ENCODE results near the gene TIAM2. TPM values are rescaled to one million over a fixed set of nuclear protein-coding genes. Genes with fewer than 3 reads are reported as not detected.

The TIAM2 gene
- total RNA-seq, 1 donor from 2014 or later = 21.1 TPM

- H3K27ac Mint-ChIP-seq (ENCODE audit: unreplicated experiment) = no peak overlapping the region
Observed at GRCh38 chr6:155022721-155023120, 27.6 kb downstream of the TIAM2 start.

GRCh38 chr6:155023717-155024116 lies 28.6 kb downstream of the TIAM2 start:
- Mint-ChIP-seq H3K36me3 (ENCODE audit: low read depth, unreplicated experiment) (peaks cover 4% of the 10 kb centered on the region), H3K27me3 (ENCODE audit: unreplicated experiment) (peaks cover 3% of the 10 kb centered on the region), H3K4me1 (ENCODE audit: unreplicated experiment) (peaks cover 4% of the 10 kb centered on the region)

More at GRCh38 chr6:155022721-155023120, 27.6 kb downstream of the TIAM2 start:
- H3K4me3 Mint-ChIP-seq (ENCODE audit: unreplicated experiment) = no peak overlapping the region
- no peaks in the 10 kb centered on the region for H3K9me3 Mint-ChIP-seq (ENCODE audit: unreplicated experiment)
- H3K4me1 Mint-ChIP-seq (ENCODE audit: unreplicated experiment) = peaks cover 4% of the 10 kb centered on the region
- peaks cover 3% of the 10 kb centered on the region for H3K27me3 Mint-ChIP-seq (ENCODE audit: unreplicated experiment)
- TF ChIP-seq CTCF (IDR thresholded peaks at IDR 0.05; ENCODE audit: unreplicated experiment) = no peak
- peaks cover 4% of the 10 kb centered on the region for H3K36me3 Mint-ChIP-seq (ENCODE audit: low read depth, unreplicated experiment)
- no peak for DNase-seq (ENCODE audit: low spot score)

GRCh38 chr6:155024391-155025027 lies 29.4 kb downstream of the TIAM2 start:
- H3K4me3 Mint-ChIP-seq (ENCODE audit: unreplicated experiment) = no peak overlapping the region
- H3K4me1 Mint-ChIP-seq (ENCODE audit: unreplicated experiment) = peaks cover 4% of the 10 kb centered on the region
- no peak for TF ChIP-seq CTCF (IDR thresholded peaks at IDR 0.05; ENCODE audit: unreplicated experiment)
- H3K27ac Mint-ChIP-seq (ENCODE audit: unreplicated experiment) = no peak overlapping the region
- peaks cover 3% of the 10 kb centered on the region for H3K27me3 Mint-ChIP-seq (ENCODE audit: unreplicated experiment)
- H3K36me3 Mint-ChIP-seq (ENCODE audit: low read depth, unreplicated experiment) = peaks cover 4% of the 10 kb centered on the region
- no peaks in the 10 kb centered on the region for H3K9me3 Mint-ChIP-seq (ENCODE audit: unreplicated experiment)
- no peak for DNase-seq (ENCODE audit: low spot score)

More at GRCh38 chr6:155023717-155024116, 28.6 kb downstream of the TIAM2 start:
- no peak overlapping the region for H3K4me3 Mint-ChIP-seq (ENCODE audit: unreplicated experiment)
- no peak overlapping the region for H3K27ac Mint-ChIP-seq (ENCODE audit: unreplicated experiment)
- no peak for TF ChIP-seq CTCF (IDR thresholded peaks at IDR 0.05; ENCODE audit: unreplicated experiment)
- H3K9me3 Mint-ChIP-seq (ENCODE audit: unreplicated experiment) = no peaks in the 10 kb centered on the region
- DNase-seq (ENCODE audit: low spot score) = no peak

GRCh38 chr6:155026022-155026705 lies 31.0 kb downstream of the TIAM2 start:
- H3K9me3 Mint-ChIP-seq (ENCODE audit: unreplicated experiment) = no peaks in the 10 kb centered on the region
- peaks cover 4% of the 10 kb centered on the region for H3K4me1 Mint-ChIP-seq (ENCODE audit: unreplicated experiment)
- TF ChIP-seq CTCF (IDR thresholded peaks at IDR 0.05; ENCODE audit: unreplicated experiment) = no peak
- H3K36me3 Mint-ChIP-seq (ENCODE audit: low read depth, unreplicated experiment) = no peaks in the 10 kb centered on the region
- DNase-seq (ENCODE audit: low spot score) = no peak
- no peak overlapping the region for H3K27ac Mint-ChIP-seq (ENCODE audit: unreplicated experiment)
- H3K27me3 Mint-ChIP-seq (ENCODE audit: unreplicated experiment) = no peaks in the 10 kb centered on the region
- no peak overlapping the region for H3K4me3 Mint-ChIP-seq (ENCODE audit: unreplicated experiment)

GRCh38 chr6:155026706-155027045 lies 31.6 kb downstream of the TIAM2 start:
- Mint-ChIP-seq H3K4me3 (ENCODE audit: unreplicated experiment) (no peak overlapping the region), H3K27ac (ENCODE audit: unreplicated experiment) (no peak overlapping the region), H3K4me1 (ENCODE audit: unreplicated experiment) (peaks cover 4% of the 10 kb centered on the region), H3K27me3 (ENCODE audit: unreplicated experiment) (no peaks in the 10 kb centered on the region), H3K9me3 (ENCODE audit: unreplicated experiment) (no peaks in the 10 kb centered on the region), H3K36me3 (ENCODE audit: low read depth, unreplicated experiment) (no peaks in the 10 kb centered on the region)
- DNase-seq (ENCODE audit: low spot score) = no peak
- no peak for TF ChIP-seq CTCF (IDR thresholded peaks at IDR 0.05; ENCODE audit: unreplicated experiment)

All from endothelial cell (in vitro differentiated cells).